HG02840 (cell line): ENCODE data around the gene HLA-DOA.

ENCODE experiments used
- ATAC-seq: cut with Tn5 transposase; IDR thresholded peaks from one replicate; pipeline ENCODE4 v1.9.1; 2021; ENCODE audit warnings: mild to moderate bottlenecking, moderate library complexity, moderate number of reproducible peaks; ENCODE audit not compliant: unreplicated experiment, low FRiP score

HLA-DOA gene

GRCh38 chr6:33008944-33009861 lies at the start of gene HLA-DOA:
Gene HLA-DOA, minus strand, starts transcription at chr6:33009591.
- ATAC-seq = peak; percentile 74

GRCh38 chr6:33057222-33058150 lies 48.1 kb upstream of the HLA-DOA start:
- no peak for ATAC-seq

GRCh38 chr6:33053230-33053629 lies 43.8 kb upstream of the HLA-DOA start:
- no peak for ATAC-seq

- no peak for ATAC-seq
Observed at GRCh38 chr6:33052627-33053026, 43.2 kb upstream of the HLA-DOA start.

- no peak for ATAC-seq
Observed at GRCh38 chr6:33050014-33050810, 40.8 kb upstream of the HLA-DOA start.

GRCh38 chr6:33049323-33050013 lies 40.1 kb upstream of the HLA-DOA start:
- no peak for ATAC-seq

GRCh38 chr6:33040157-33040556 lies 30.8 kb upstream of the HLA-DOA start:
- ATAC-seq = no peak

GRCh38 chr6:33036535-33036934 lies 27.1 kb upstream of the HLA-DOA start:
- no peak for ATAC-seq

GRCh38 chr6:33034554-33034953 lies 25.2 kb upstream of the HLA-DOA start:
- ATAC-seq = no peak

- ATAC-seq = no peak
Observed at GRCh38 chr6:33030245-33030644, 20.9 kb upstream of the HLA-DOA start.

GRCh38 chr6:33029328-33030184 lies 20.2 kb upstream of the HLA-DOA start:
- peak; percentile 68 for ATAC-seq

- ATAC-seq = no peak
Observed at GRCh38 chr6:33028220-33028849, 18.9 kb upstream of the HLA-DOA start.

GRCh38 chr6:33024521-33024920 lies 15.1 kb upstream of the HLA-DOA start:
- ATAC-seq = no peak

GRCh38 chr6:33023536-33023935 lies 14.1 kb upstream of the HLA-DOA start:
- no peak for ATAC-seq

- no peak for ATAC-seq
Observed at GRCh38 chr6:33021917-33022316, 12.5 kb upstream of the HLA-DOA start.

- no peak for ATAC-seq
Observed at GRCh38 chr6:33019372-33019771, 10.0 kb upstream of the HLA-DOA start.

- peak; percentile 51 for ATAC-seq
Observed at GRCh38 chr6:33018904-33019303, 9.5 kb upstream of the HLA-DOA start.

GRCh38 chr6:33018418-33018817 lies 9.0 kb upstream of the HLA-DOA start:
- ATAC-seq = no peak
